ENCODE measurements around the gene EVPL.
A peak's percentile ranks its signal among the peaks of the same experiment; 100 is the strongest.

EVPL gene

DNA sequence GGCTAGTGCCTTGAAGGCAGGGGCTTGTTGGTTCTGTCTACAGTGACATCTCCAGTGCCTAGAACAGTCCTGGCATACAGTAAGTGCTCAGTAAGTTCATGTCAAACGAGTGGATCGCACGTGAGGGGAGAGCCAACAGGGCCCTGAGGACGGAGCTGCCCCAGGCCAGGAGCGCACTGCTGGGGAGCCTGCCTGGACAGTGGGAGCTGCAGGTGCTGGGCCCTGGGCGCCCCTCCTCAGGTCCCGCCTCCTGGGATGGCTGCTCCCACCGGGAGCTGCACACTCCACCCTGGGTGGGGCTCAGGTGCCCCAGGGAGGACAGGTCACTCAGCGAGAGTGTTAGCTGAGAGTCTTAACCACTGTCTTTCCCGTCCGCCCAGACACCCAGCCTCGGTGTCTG, 1.8 kb downstream of the EVPL start:
- Histone ChIP-seq H3K4me2 (ENCODE audit: insufficient read depth, low read length, poor library complexity, severe bottlenecking) (no peak overlapping the region), H2BK15ac (ENCODE audit: low read length) (no peak overlapping the region), H2BK12ac (ENCODE audit: low read length) (no peak overlapping the region), H2BK5ac (ENCODE audit: low read length) (no peak overlapping the region), H4K91ac (ENCODE audit: low read depth, low read length, poor library complexity) (no peak overlapping the region), H3K18ac (ENCODE audit: low read length) (no peak overlapping the region), H3K27ac (replicated peaks; ENCODE audit: low read length) (no peak overlapping the region), H3K4me3 (ENCODE audit: low read length in 2 of 2) (no peak overlapping the region), H3K79me1 (ENCODE audit: low read depth, low read length) (no peaks in the 10 kb centered on the region), H4K8ac (ENCODE audit: low read depth, low read length) (no peak overlapping the region), H3K9ac (ENCODE audit: low read depth, low read length, poor library complexity) (no peak overlapping the region), H3K14ac (ENCODE audit: low read length) (no peak overlapping the region), H2BK120ac (ENCODE audit: low read depth, low read length) (no peak overlapping the region), H3K9me3 (replicated peaks in 1 of 2; ENCODE audit: control insufficient read depth in 2 of 2, insufficient read depth in 1 of 2, low read depth in 1 of 2, low read length in 2 of 2) (no peaks in the 10 kb centered on the region), H3K27me3 (ENCODE audit: control insufficient read depth in 3 of 3, insufficient read depth in 3 of 3, low read depth in 1 of 3, low read length in 3 of 3) (peaks cover 0 to 33% (median 0%) of the 10 kb centered on the region in 3 experiments), H2AFZ (ENCODE audit: low read length) (no peak overlapping the region), H3K36me3 (replicated peaks in 1 of 2; ENCODE audit: control insufficient read depth in 2 of 2, insufficient read depth in 2 of 2, low read length in 2 of 2) (no peaks in the 10 kb centered on the region), H2AK5ac (ENCODE audit: low read depth, low read length) (peak overlapping the region; percentile 32), H3K23ac (ENCODE audit: low read depth, low read length, poor library complexity) (no peak overlapping the region), H3K4ac (ENCODE audit: low read length) (no peak overlapping the region), H3K4me1 (ENCODE audit: control insufficient read depth in 2 of 2, insufficient read depth in 1 of 2, low read depth in 1 of 2, low read length in 2 of 2) (peaks cover 3 to 8% of the 10 kb centered on the region in 2 donors)
- DNase-seq (ENCODE audit: low spot score), result no peak
- no CpG with 5 or more reads among the region's 12 CpGs for WGBS, 2 donors (ENCODE audit: extremely low coverage in 2 of 2, insufficient read length in 2 of 2, insufficient replicate concordance in 1 of 2)

DNA sequence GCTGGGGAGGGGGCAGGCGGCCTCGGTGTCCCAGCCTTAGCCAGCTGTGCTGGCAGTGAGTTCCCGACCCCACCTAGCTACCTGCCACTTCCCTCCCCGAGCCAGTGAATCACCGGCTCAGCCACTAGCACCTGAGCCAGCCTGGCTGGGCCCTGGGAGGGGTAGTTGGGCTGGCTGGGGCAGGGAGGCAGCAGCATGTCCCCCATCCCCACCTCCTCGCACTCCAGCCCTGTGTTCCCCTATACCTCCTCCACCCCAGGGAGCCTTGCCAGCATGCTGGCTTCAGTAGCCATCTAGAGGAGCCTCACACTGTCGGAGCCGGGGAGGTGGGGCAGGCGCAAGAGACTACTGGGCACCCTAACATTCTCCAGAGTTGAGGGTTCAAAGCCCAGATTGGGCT, 2.8 kb downstream of the EVPL start:
- no peak overlapping the region for H4K8ac ChIP-seq (ENCODE audit: low read depth, low read length)
- no peaks in the 10 kb centered on the region for H3K36me3 ChIP-seq (replicated peaks in 1 of 2; ENCODE audit: control insufficient read depth in 2 of 2, insufficient read depth in 2 of 2, low read length in 2 of 2)
- DNase-seq (ENCODE audit: low spot score), result no peak
- no peak overlapping the region for H2AFZ ChIP-seq (ENCODE audit: low read length)
- H3K4me3 ChIP-seq (ENCODE audit: low read length in 2 of 2), result no peak overlapping the region
- H4K91ac ChIP-seq (ENCODE audit: low read depth, low read length, poor library complexity), result no peak overlapping the region
- H2AK5ac ChIP-seq (ENCODE audit: low read depth, low read length), result peak overlapping the region; percentile 3
- no peak overlapping the region for H3K14ac ChIP-seq (ENCODE audit: low read length)
- no peak overlapping the region for H2BK12ac ChIP-seq (ENCODE audit: low read length)
- H3K27ac ChIP-seq (replicated peaks; ENCODE audit: low read length), result no peak overlapping the region
- H3K18ac ChIP-seq (ENCODE audit: low read length), result no peak overlapping the region
- no peak overlapping the region for H3K4me2 ChIP-seq (ENCODE audit: insufficient read depth, low read length, poor library complexity, severe bottlenecking)
- H3K23ac ChIP-seq (ENCODE audit: low read depth, low read length, poor library complexity), result peak overlapping the region; percentile 5
- no CpG with 5 or more reads among the region's 9 CpGs for WGBS, 2 donors (ENCODE audit: extremely low coverage in 2 of 2, insufficient read length in 2 of 2, insufficient replicate concordance in 1 of 2)
- H3K27me3 ChIP-seq (ENCODE audit: control insufficient read depth in 3 of 3, insufficient read depth in 3 of 3, low read depth in 1 of 3, low read length in 3 of 3), result peaks cover 0 to 41% (median 0%) of the 10 kb centered on the region in 3 experiments
- H2BK15ac ChIP-seq (ENCODE audit: low read length), result peak overlapping the region; percentile 81
- no peak overlapping the region for H3K4ac ChIP-seq (ENCODE audit: low read length)
- no peaks in the 10 kb centered on the region for H3K9me3 ChIP-seq (replicated peaks in 1 of 2; ENCODE audit: control insufficient read depth in 2 of 2, insufficient read depth in 1 of 2, low read depth in 1 of 2, low read length in 2 of 2)
- peaks cover under 1% of the 10 kb centered on the region for H3K79me1 ChIP-seq (ENCODE audit: low read depth, low read length)
- peak overlapping the region; percentile 63 for H3K9ac ChIP-seq (ENCODE audit: low read depth, low read length, poor library complexity)
- H2BK5ac ChIP-seq (ENCODE audit: low read length), result no peak overlapping the region
- peaks cover 0 to 2% of the 10 kb centered on the region in 2 donors for H3K4me1 ChIP-seq (ENCODE audit: control insufficient read depth in 2 of 2, insufficient read depth in 1 of 2, low read depth in 1 of 2, low read length in 2 of 2)
- H2BK120ac ChIP-seq (ENCODE audit: low read depth, low read length), result no peak overlapping the region

DNA sequence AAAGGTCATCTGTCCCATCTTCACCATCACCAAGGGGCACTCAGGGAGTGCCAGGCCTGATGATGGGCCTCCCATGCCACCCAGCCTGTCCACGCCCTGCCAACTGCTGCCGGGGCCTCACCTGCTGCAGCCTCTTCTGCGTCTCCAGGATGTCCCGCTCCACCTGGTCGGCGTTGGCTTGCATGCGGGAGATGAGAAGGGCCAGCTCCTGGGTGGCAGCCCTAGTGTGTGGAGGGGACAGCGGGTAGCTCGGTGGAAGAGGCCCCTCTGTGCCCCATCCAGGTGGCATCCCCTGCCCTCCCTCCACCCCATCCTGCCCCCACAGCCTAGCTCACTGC, 3.2 kb downstream of the EVPL start:
- Histone ChIP-seq H4K91ac (ENCODE audit: low read depth, low read length, poor library complexity) (no peak overlapping the region), H3K9me3 (replicated peaks in 1 of 2; ENCODE audit: control insufficient read depth in 2 of 2, insufficient read depth in 1 of 2, low read depth in 1 of 2, low read length in 2 of 2) (no peaks in the 10 kb centered on the region), H3K18ac (ENCODE audit: low read length) (no peak overlapping the region), H3K79me1 (ENCODE audit: low read depth, low read length) (peaks cover 2% of the 10 kb centered on the region), H3K4me3 (ENCODE audit: low read length in 2 of 2) (no peak overlapping the region), H2BK5ac (ENCODE audit: low read length) (no peak overlapping the region), H3K27ac (replicated peaks; ENCODE audit: low read length) (no peak overlapping the region), H2BK12ac (ENCODE audit: low read length) (no peak overlapping the region), H2BK120ac (ENCODE audit: low read depth, low read length) (no peak overlapping the region), H4K8ac (ENCODE audit: low read depth, low read length) (no peak overlapping the region), H3K4ac (ENCODE audit: low read length) (no peak overlapping the region), H2BK15ac (ENCODE audit: low read length) (peak overlapping the region; percentile 81), H3K9ac (ENCODE audit: low read depth, low read length, poor library complexity) (no peak overlapping the region), H2AK5ac (ENCODE audit: low read depth, low read length) (no peak overlapping the region), H3K36me3 (replicated peaks in 1 of 2; ENCODE audit: control insufficient read depth in 2 of 2, insufficient read depth in 2 of 2, low read length in 2 of 2) (no peaks in the 10 kb centered on the region), H3K27me3 (ENCODE audit: control insufficient read depth in 3 of 3, insufficient read depth in 3 of 3, low read depth in 1 of 3, low read length in 3 of 3) (peaks cover 0 to 43% (median 0%) of the 10 kb centered on the region in 3 experiments), H2AFZ (ENCODE audit: low read length) (no peak overlapping the region), H3K23ac (ENCODE audit: low read depth, low read length, poor library complexity) (peak overlapping the region; percentile 5), H3K4me1 (ENCODE audit: control insufficient read depth in 2 of 2, insufficient read depth in 1 of 2, low read depth in 1 of 2, low read length in 2 of 2) (no peaks in the 10 kb centered on the region), H3K14ac (ENCODE audit: low read length) (peak overlapping the region; percentile 38), H3K4me2 (ENCODE audit: insufficient read depth, low read length, poor library complexity, severe bottlenecking) (no peak overlapping the region)
- no peak for DNase-seq (ENCODE audit: low spot score)
- WGBS, 2 donors (ENCODE audit: extremely low coverage in 2 of 2, insufficient read length in 2 of 2, insufficient replicate concordance in 1 of 2), result no CpG with 5 or more reads among the region's 9 CpGs

DNA sequence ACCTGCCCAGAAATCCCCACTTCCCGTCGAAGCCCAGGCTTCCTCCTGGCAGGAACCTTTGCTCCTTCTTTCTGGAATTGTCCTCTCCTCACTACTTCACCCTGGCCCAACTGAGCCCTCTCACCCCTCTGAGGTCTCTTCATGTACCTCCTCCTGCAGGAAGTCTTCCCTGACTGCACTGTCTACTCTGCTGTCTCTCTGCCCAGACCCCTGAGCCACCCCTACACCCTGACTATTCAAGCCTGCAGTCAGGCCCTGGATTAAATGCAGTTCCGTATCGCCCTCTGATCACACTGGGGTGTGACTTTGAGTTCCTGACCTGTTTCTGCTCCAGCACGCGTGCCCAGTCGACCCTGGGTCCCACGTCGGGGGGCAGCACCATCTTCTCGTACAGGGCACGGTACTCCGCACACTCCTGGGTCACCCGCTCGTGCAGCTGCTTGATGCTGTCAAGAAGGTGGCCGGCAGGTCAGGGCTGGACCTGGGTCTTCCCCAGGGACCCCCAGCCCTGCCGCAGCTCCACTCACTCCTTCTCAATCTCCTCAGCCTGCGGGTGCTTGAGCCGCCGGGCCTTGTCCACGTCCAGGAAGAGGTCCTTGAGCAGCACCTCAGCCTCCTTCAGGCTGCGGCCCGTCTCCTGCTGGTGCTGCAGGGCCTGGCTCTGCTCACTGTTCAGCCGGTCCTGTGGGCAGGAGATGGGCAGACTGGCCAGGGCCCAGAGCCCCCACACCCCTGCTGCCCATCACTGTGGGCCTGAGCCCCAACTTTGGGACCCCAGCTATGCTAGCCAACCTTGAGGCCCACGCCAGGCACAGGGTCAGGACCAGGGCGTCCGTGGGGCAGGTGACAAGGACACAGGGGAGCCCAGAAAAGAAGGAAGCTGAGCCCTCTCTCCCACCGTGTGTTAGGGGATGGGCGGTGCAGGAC, 3.9 kb downstream of the EVPL start:
- Histone ChIP-seq H2BK15ac (ENCODE audit: low read length) (no peak overlapping the region), H3K27me3 (ENCODE audit: control insufficient read depth in 3 of 3, insufficient read depth in 3 of 3, low read depth in 1 of 3, low read length in 3 of 3) (peaks cover 0 to 40% (median 0%) of the 10 kb centered on the region in 3 experiments), H3K9ac (ENCODE audit: low read depth, low read length, poor library complexity) (no peak overlapping the region), H3K79me1 (ENCODE audit: low read depth, low read length) (peaks cover 2% of the 10 kb centered on the region), H2AFZ (ENCODE audit: low read length) (no peak overlapping the region), H2BK120ac (ENCODE audit: low read depth, low read length) (no peak overlapping the region), H2AK5ac (ENCODE audit: low read depth, low read length) (no peak overlapping the region), H3K4me1 (ENCODE audit: control insufficient read depth in 2 of 2, insufficient read depth in 1 of 2, low read depth in 1 of 2, low read length in 2 of 2) (no peaks in the 10 kb centered on the region), H3K4me3 (ENCODE audit: low read length in 2 of 2) (no peak overlapping the region), H3K23ac (ENCODE audit: low read depth, low read length, poor library complexity) (no peak overlapping the region), H2BK5ac (ENCODE audit: low read length) (no peak overlapping the region), H3K9me3 (replicated peaks in 1 of 2; ENCODE audit: control insufficient read depth in 2 of 2, insufficient read depth in 1 of 2, low read depth in 1 of 2, low read length in 2 of 2) (no peaks in the 10 kb centered on the region), H3K27ac (replicated peaks; ENCODE audit: low read length) (no peak overlapping the region), H2BK12ac (ENCODE audit: low read length) (no peak overlapping the region), H4K91ac (ENCODE audit: low read depth, low read length, poor library complexity) (no peak overlapping the region), H3K4ac (ENCODE audit: low read length) (no peak overlapping the region), H3K14ac (ENCODE audit: low read length) (peak overlapping the region; percentile 38), H3K18ac (ENCODE audit: low read length) (no peak overlapping the region), H3K4me2 (ENCODE audit: insufficient read depth, low read length, poor library complexity, severe bottlenecking) (no peak overlapping the region), H3K36me3 (replicated peaks in 1 of 2; ENCODE audit: control insufficient read depth in 2 of 2, insufficient read depth in 2 of 2, low read length in 2 of 2) (no peaks in the 10 kb centered on the region), H4K8ac (ENCODE audit: low read depth, low read length) (peak overlapping the region; percentile 23)
- no CpG with 5 or more reads among the region's 28 CpGs for WGBS, 2 donors (ENCODE audit: extremely low coverage in 2 of 2, insufficient read length in 2 of 2, insufficient replicate concordance in 1 of 2)
- DNase-seq (ENCODE audit: low spot score), result no peak
